Body of pancreas (tissue), 4 donors: Measurements from ENCODE around the gene FOXP1. TPM values are rescaled to one million over a fixed set of nuclear protein-coding genes. Genes with fewer than 3 reads are reported as not detected.

Source experiments
- ATAC-seq: fragments of 150-250 bp; one replicate; pipeline ENCODE4 v1.9.1; 2016
- DNase-seq, 4 donors: peaks; one replicate each; pipeline ENCODE4 v3.0.0-alpha.2; 2019
- H3K27ac ChIP-seq, 4 donors: fragments of 200-600 bp; sonication (generic); 1 replicate in 3 of 4; 2 replicates in 1 of 4; pipeline versions ENCODE4 v1.5.1 to v1.6.1; 2016 to 2019; ENCODE audit warnings: mild to moderate bottlenecking in 1 of 4, mixed read lengths in 1 of 4, moderate library complexity in 1 of 4
- H3K27me3 ChIP-seq, 2 donors: fragments of 200-600 bp; sonication (generic); one replicate each; pipeline ENCODE4 v1.6.0; 2016; ENCODE audit warnings: mild to moderate bottlenecking in 1 of 2
- H3K36me3 ChIP-seq, 2 donors: fragments of 200-600 bp; sonication (generic); replicated peaks in 1 of 2; 2 replicates each; pipeline ENCODE4 v1.5.1; 2016; ENCODE audit warnings: low read depth in 2 of 2; ENCODE audit not compliant: insufficient read depth in 1 of 2
- H3K4me1 ChIP-seq: fragments of 200-600 bp; sonication (generic); one replicate; pipeline ENCODE4 v1.6.0; 2016
- H3K4me3 ChIP-seq, 2 donors: fragments of 200-600 bp; sonication (generic); 1 replicate in 1 of 2; 2 replicates in 1 of 2; pipeline ENCODE4 v1.5.1; 2016 to 2019
- H3K9me3 ChIP-seq, 3 donors: fragments of 200-600 bp; sonication (generic); 1 replicate in 2 of 3; 2 replicates in 1 of 3; pipeline ENCODE4 v1.5.1; 2016
- POLR2A ChIP-seq, 3 donors: fragments of 450-650 bp; IDR thresholded peaks; one replicate each; pipeline ENCODE4 v1.6.1; 2016; ENCODE audit warnings: antibody characterized with exemption in 3 of 3, mild to moderate bottlenecking in 2 of 3
- WGBS, 2 donors: methylation state at CpG; one replicate each; pipeline ENCODE4 v1.1.5; 2017; 5-methylcytosine and 5-hydroxymethylcytosine counted together
- intact Hi-C: fragments of 100-400 bp; cut with DNase I; formaldehyde crosslinking; loops from one replicate; pipeline ENCODE4 v1.15.1; 2023
- total RNA-seq, 2 donors: library from RNA; depleted of rRNA; stranded (reverse); fragments of >200 nt; gene quantifications; one replicate each; pipeline ENCODE4 v1.1.0, GENCODE V29; 2016
- TF ChIP-seq, protein P1 (sequence below), 7 experiments: fragments of 450-650 bp in 4 of 7; fragments of 200-600 bp in 3 of 7; sonication (generic) in 3 of 7; IDR thresholded peaks; one replicate each; pipeline ENCODE4 v1.5.1; 2016 to 2019; ENCODE audit warnings: antibody characterized with exemption in 7 of 7

The FOXP1 gene
- total RNA-seq, 2 donors from 2014 or later = 85.7 to 86.1 TPM

- peaks cover 24% of the 10 kb centered on the region for H3K4me1 ChIP-seq
- 0 to 25% methylated on average over 1 of the region's 1 CpG for WGBS, 2 donors
- no peak overlapping the region for H3K27ac ChIP-seq
- intact Hi-C loops = no loop called here
- ATAC-seq (peak; percentile 52), DNase-seq (peak; percentile 52 to 78 (median 67))
- no peak overlapping the region for H3K4me3 ChIP-seq
- H3K36me3 ChIP-seq = no peaks in the 10 kb centered on the region
- TF ChIP-seq, protein P1, sequence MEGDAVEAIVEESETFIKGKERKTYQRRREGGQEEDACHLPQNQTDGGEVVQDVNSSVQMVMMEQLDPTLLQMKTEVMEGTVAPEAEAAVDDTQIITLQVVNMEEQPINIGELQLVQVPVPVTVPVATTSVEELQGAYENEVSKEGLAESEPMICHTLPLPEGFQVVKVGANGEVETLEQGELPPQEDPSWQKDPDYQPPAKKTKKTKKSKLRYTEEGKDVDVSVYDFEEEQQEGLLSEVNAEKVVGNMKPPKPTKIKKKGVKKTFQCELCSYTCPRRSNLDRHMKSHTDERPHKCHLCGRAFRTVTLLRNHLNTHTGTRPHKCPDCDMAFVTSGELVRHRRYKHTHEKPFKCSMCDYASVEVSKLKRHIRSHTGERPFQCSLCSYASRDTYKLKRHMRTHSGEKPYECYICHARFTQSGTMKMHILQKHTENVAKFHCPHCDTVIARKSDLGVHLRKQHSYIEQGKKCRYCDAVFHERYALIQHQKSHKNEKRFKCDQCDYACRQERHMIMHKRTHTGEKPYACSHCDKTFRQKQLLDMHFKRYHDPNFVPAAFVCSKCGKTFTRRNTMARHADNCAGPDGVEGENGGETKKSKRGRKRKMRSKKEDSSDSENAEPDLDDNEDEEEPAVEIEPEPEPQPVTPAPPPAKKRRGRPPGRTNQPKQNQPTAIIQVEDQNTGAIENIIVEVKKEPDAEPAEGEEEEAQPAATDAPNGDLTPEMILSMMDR (IDR thresholded peaks at IDR 0.05) = no peak
- no peak for TF ChIP-seq POLR2A (IDR thresholded peaks at IDR 0.05)
- no peaks in the 10 kb centered on the region for H3K27me3 ChIP-seq
- no peaks in the 10 kb centered on the region for H3K9me3 ChIP-seq
These were observed 381.6 kb downstream of the FOXP1 start for GRCh38 chr3:71201939-71202338.

- DNase-seq (no peak), ATAC-seq (no peak)
- Histone ChIP-seq H3K4me1 (peaks cover 8% of the 10 kb centered on the region), H3K4me3 (no peak overlapping the region), H3K9me3 (no peaks in the 10 kb centered on the region), H3K27me3 (no peaks in the 10 kb centered on the region), H3K36me3 (no peaks in the 10 kb centered on the region), H3K27ac (no peak overlapping the region)
- WGBS, 2 donors = 97 to 99% methylated on average over 21 of the region's 21 CpGs
- TF ChIP-seq POLR2A (IDR thresholded peaks at IDR 0.05) = no peak
- TF ChIP-seq, protein P1 (IDR thresholded peaks at IDR 0.05) = no peak
- intact Hi-C loops = no loop called here
These were observed 385.5 kb downstream of the FOXP1 start for GRCh38 chr3:71197841-71198565.

GRCh38 chr3:71195492-71195891, 388.0 kb downstream of the FOXP1 start:
- ATAC-seq = no peak
- H3K27ac ChIP-seq = no peak overlapping the region

DNA sequence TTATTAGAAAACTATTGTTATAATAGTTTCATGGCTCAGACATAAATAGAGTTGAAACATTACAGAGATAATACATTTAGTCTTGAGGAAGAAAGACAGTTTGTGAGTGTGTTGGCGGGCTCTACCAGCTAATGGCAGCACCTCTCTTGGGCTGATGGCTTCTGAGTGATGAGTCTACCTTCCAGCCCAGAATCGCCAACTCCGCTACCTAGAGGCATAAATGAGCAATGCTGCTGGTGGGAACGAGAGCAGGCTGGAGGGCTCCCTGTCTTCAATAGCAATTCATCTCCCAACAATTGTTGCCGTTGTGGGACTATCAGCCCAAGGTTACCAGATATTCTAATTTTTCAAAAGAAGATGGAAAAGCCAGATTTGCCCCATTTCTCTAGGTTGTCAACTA, 388.7 kb downstream of the FOXP1 start:
- peaks cover 13% of the 10 kb centered on the region for H3K4me1 ChIP-seq
- intact Hi-C loops = no loop called here
- no peak for TF ChIP-seq POLR2A (IDR thresholded peaks at IDR 0.05)
- TF ChIP-seq, protein P1 (IDR thresholded peaks at IDR 0.05) = no peak
- H3K9me3 ChIP-seq = no peaks in the 10 kb centered on the region
- ATAC-seq (no peak), DNase-seq (no peak)
- H3K27me3 ChIP-seq = no peaks in the 10 kb centered on the region
- H3K27ac ChIP-seq = no peak overlapping the region
- no peaks in the 10 kb centered on the region for H3K36me3 ChIP-seq
- H3K4me3 ChIP-seq = no peak overlapping the region
- WGBS, 2 donors = 92 to 95% methylated on average over 5 of the region's 5 CpGs

More at GRCh38 chr3:71195492-71195891, 388.0 kb downstream of the FOXP1 start:
- H3K4me3 ChIP-seq = no peak overlapping the region
- 47 to 63% methylated on average over 5 of the region's 5 CpGs for WGBS, 2 donors
- peaks cover 13% of the 10 kb centered on the region for H3K4me1 ChIP-seq
- no peaks in the 10 kb centered on the region for H3K36me3 ChIP-seq
- DNase-seq = no peak
- H3K27me3 ChIP-seq = no peaks in the 10 kb centered on the region
- no peaks in the 10 kb centered on the region for H3K9me3 ChIP-seq
- intact Hi-C loops = no loop called here
- TF ChIP-seq POLR2A (IDR thresholded peaks at IDR 0.05) = no peak
- TF ChIP-seq, protein P1 (IDR thresholded peaks at IDR 0.05) = no peak

DNA sequence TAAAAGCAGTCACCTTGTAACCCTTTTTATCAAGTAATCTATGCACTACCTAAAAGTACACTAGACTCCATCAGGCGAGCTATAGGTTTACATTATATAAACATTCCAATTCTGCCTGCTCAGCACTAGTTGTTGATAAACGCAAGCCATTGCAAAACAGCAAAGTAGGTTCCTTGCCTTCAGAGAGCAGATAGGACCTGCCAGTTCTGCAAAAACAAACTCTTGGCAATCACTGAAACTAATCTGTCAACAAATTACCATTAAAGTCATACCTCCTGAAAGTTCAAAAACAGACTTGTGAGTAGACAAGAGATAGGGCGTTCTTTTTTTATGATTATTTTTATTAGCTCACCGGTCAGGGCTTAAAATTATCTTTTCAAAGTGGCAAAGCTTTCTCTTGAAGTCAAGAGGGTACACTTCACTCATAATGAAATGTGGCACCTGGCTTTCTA, 392.5 kb downstream of the FOXP1 start:
- TF ChIP-seq POLR2A (IDR thresholded peaks at IDR 0.05) = no peak
- TF ChIP-seq, protein P1 (IDR thresholded peaks at IDR 0.05) = no peak
- DNase-seq (no peak), ATAC-seq (no peak)
- no peaks in the 10 kb centered on the region for H3K27me3 ChIP-seq
- no peaks in the 10 kb centered on the region for H3K9me3 ChIP-seq
- no peak overlapping the region for H3K27ac ChIP-seq
- WGBS, 2 donors = 22 to 24% methylated on average over 4 of the region's 4 CpGs
- no peak overlapping the region for H3K4me3 ChIP-seq
- intact Hi-C loops = no loop called here
- peaks cover 13% of the 10 kb centered on the region for H3K4me1 ChIP-seq
- H3K36me3 ChIP-seq = no peaks in the 10 kb centered on the region
